ENCODE results near the gene TMEM120B. TPM values are rescaled to one million over a fixed set of nuclear protein-coding genes. Genes with fewer than 3 reads are reported as not detected.
A peak's percentile ranks its signal among the peaks of the same experiment; 100 is the strongest.

Gene TMEM120B
- total RNA-seq, 1 experiment from 2014 or later = 14.2 TPM

DNA sequence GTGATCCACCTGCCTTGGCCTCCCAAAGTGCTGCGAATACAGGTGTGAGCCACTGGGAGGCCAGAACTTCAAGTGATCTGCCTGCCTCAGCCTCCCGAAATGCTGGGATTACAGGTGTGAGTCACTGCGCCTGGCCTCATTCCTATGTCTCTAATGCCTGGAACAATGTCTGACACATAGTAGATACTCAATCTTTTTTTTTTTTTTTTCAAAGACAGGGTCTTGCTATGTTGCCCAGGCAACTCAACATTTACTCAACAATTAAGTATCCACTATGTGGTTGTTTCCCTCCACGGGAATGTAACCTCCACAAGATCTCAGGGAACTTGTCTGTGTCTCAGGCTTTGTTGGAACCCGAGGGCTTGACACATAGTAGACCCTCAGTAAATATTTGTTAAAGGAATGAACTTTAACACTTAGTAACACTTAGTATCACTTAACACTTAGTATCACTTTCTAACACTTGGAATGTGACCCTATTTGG, 3.0 kb upstream of the TMEM120B start:
- no peak overlapping the region for H3K4me3 Mint-ChIP-seq (ENCODE audit: unreplicated experiment)
- no peak overlapping the region for H3K27ac Mint-ChIP-seq (ENCODE audit: low read depth, unreplicated experiment)
- intact Hi-C loops (cut with micrococcal nuclease) = no loop called here
- no TSS peak for BruUV-seq (replicated peaks)
- H3K9me3 Mint-ChIP-seq (ENCODE audit: unreplicated experiment) = peaks cover 7% of the 10 kb centered on the region
- CTCF ChIA-PET = interaction anchor here (1.8 to 8.3 kb wide), 2 partner anchors 8 to 86 kb away, joined by 5 to 58 read pairs; partner anchors contain the start of gene RHOF
- H3K27me3 Mint-ChIP-seq (ENCODE audit: insufficient read depth, unreplicated experiment) = no peaks in the 10 kb centered on the region
- no peaks in the 10 kb centered on the region for H3K36me3 Mint-ChIP-seq (ENCODE audit: insufficient read depth, unreplicated experiment)
- TF ChIP-seq, protein P1, sequence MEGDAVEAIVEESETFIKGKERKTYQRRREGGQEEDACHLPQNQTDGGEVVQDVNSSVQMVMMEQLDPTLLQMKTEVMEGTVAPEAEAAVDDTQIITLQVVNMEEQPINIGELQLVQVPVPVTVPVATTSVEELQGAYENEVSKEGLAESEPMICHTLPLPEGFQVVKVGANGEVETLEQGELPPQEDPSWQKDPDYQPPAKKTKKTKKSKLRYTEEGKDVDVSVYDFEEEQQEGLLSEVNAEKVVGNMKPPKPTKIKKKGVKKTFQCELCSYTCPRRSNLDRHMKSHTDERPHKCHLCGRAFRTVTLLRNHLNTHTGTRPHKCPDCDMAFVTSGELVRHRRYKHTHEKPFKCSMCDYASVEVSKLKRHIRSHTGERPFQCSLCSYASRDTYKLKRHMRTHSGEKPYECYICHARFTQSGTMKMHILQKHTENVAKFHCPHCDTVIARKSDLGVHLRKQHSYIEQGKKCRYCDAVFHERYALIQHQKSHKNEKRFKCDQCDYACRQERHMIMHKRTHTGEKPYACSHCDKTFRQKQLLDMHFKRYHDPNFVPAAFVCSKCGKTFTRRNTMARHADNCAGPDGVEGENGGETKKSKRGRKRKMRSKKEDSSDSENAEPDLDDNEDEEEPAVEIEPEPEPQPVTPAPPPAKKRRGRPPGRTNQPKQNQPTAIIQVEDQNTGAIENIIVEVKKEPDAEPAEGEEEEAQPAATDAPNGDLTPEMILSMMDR (IDR thresholded peaks at IDR 0.05; ENCODE audit: unreplicated experiment) = no peak
- DNase-seq (ENCODE audit: unreplicated experiment) = peak; percentile 67
- H3K4me1 Mint-ChIP-seq (ENCODE audit: insufficient read depth, unreplicated experiment) = peaks cover 8% of the 10 kb centered on the region
- POLR2A ChIA-PET = no interaction called here

DNA sequence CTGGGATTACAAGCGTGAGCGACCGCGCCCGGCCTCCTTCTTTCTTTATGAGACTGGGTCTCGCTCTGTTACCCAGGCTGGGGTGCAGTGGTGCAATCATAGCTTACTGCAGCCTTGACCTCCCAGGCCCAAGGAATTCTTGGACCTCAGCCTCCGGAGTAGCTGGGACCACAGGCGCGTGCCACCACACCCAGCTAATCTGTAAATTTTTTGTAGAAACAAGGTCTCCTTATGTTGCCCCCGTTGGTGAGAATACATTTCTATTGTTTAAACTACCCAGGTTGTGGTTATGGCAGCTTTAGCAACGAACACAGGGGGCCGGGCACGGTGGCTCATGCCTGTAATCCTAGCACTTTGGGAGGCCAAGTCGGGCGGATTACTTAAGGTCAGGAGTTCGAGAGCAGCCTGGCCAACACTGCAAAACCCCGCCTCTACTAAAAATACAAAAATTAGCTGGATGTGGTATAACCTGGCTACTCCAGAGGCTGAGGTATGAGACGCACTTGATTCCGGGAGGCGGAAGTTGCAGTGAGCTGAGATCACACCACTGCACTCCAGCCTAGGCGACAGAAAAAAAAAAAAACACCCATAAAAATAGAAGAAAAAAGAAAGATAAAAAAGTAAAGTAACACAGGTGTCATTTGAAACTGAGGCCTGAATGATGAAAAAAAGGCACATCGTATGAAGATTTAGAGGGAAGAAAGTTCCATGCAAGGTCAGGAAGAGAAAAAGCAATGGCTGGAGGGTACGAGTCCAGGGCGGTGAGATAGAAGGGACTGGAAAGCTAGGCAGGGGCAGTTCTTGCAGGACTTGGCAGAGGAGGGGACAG, 977 bp upstream of the TMEM120B start:
- CTCF ChIA-PET = interaction anchor here (0.5 to 8.3 kb wide), 13 partner anchors 10 to 177 kb away, joined by 3 to 58 read pairs (median 4); partner anchors contain the start of genes PSMD9 and RHOF
- DNase-seq (ENCODE audit: unreplicated experiment) = no peak
- POLR2A ChIA-PET = interaction anchor here (0.6 to 3.7 kb wide), 24 partner anchors 9 to 257 kb away, joined by 3 to 26 read pairs (median 4); partner anchors contain the start of gene RHOF
- peaks cover 12% of the 10 kb centered on the region for H3K36me3 Mint-ChIP-seq (ENCODE audit: insufficient read depth, unreplicated experiment)
- intact Hi-C loops (cut with micrococcal nuclease) = no loop called here
- H3K4me1 Mint-ChIP-seq (ENCODE audit: insufficient read depth, unreplicated experiment) = peaks cover 13% of the 10 kb centered on the region
- H3K27me3 Mint-ChIP-seq (ENCODE audit: insufficient read depth, unreplicated experiment) = no peaks in the 10 kb centered on the region
- peak overlapping the region; percentile 57 for H3K27ac Mint-ChIP-seq (ENCODE audit: low read depth, unreplicated experiment)
- BruUV-seq (replicated peaks) = no TSS peak
- H3K9me3 Mint-ChIP-seq (ENCODE audit: unreplicated experiment) = no peaks in the 10 kb centered on the region
- TF ChIP-seq, protein P1 (IDR thresholded peaks at IDR 0.05; ENCODE audit: unreplicated experiment) = no peak
- H3K4me3 Mint-ChIP-seq (ENCODE audit: unreplicated experiment) = peak overlapping the region; percentile 95

DNA sequence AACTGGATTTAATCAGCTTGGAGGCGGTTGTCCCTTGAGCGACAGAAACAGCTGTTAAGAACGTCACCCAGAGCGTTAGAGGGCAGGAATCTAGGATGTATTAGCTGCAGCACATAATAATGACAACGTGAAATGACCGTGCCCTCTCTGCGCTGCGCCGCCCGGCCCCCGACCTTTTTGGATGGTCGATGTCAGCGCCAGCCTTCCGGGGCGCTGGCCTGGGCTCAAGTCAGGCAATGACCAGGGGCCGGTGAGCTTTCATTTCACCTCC, 427 bp upstream of the TMEM120B start:
- H3K4me1 Mint-ChIP-seq (ENCODE audit: insufficient read depth, unreplicated experiment) = peaks cover 18% of the 10 kb centered on the region
- CTCF ChIA-PET = interaction anchor here (0.6 to 8.3 kb wide), 9 partner anchors 11 to 160 kb away, joined by 3 to 58 read pairs (median 4); partner anchors contain the start of gene RHOF
- no peak for DNase-seq (ENCODE audit: unreplicated experiment)
- TSS peak; percentile 58 for BruUV-seq (replicated peaks)
- POLR2A ChIA-PET = interaction anchor here (0.6 to 3.7 kb wide), 22 partner anchors 9 to 213 kb away, joined by 3 to 26 read pairs (median 5); partner anchors contain the start of gene RHOF
- no peaks in the 10 kb centered on the region for H3K9me3 Mint-ChIP-seq (ENCODE audit: unreplicated experiment)
- H3K27ac Mint-ChIP-seq (ENCODE audit: low read depth, unreplicated experiment) = peak overlapping the region; percentile 57
- H3K27me3 Mint-ChIP-seq (ENCODE audit: insufficient read depth, unreplicated experiment) = no peaks in the 10 kb centered on the region
- H3K4me3 Mint-ChIP-seq (ENCODE audit: unreplicated experiment) = peak overlapping the region; percentile 95
- intact Hi-C loops (cut with micrococcal nuclease) = no loop called here
- H3K36me3 Mint-ChIP-seq (ENCODE audit: insufficient read depth, unreplicated experiment) = peaks cover 17% of the 10 kb centered on the region
- TF ChIP-seq, protein P1 (IDR thresholded peaks at IDR 0.05; ENCODE audit: unreplicated experiment) = no peak

DNA sequence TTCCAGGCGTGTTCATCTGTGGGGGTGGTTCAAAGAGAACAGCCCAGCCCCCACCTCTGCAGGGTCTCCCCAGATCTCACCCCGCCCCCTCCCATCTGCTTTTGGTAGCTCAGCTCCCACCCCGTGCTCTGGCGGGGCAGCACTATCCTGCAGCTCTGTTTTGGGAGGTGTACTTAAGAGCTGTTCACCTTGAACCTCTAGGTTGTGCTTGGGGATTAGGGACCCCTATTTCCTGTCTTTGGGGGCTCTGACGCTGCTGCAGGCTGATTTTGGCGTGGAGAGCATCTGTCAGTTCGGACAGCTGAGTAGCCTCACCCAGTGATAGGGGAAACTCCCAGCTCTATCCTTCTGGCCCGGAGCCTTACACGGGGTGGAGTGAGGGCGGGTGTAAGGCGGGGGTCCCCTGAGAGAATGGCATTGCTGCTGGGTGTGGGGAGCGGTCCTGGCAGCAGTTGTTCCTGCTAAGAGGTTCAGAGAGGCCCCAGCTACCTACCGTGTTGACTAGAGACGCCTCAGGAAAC, 765 bp downstream of the TMEM120B start:
- no peaks in the 10 kb centered on the region for H3K27me3 Mint-ChIP-seq (ENCODE audit: insufficient read depth, unreplicated experiment)
- DNase-seq (ENCODE audit: unreplicated experiment) = no peak
- peak overlapping the region; percentile 95 for H3K4me3 Mint-ChIP-seq (ENCODE audit: unreplicated experiment)
- peaks cover 21% of the 10 kb centered on the region for H3K36me3 Mint-ChIP-seq (ENCODE audit: insufficient read depth, unreplicated experiment)
- H3K27ac Mint-ChIP-seq (ENCODE audit: low read depth, unreplicated experiment) = peak overlapping the region; percentile 28
- ChIA-PET POLR2A (interaction anchor here (0.6 to 3.7 kb wide), 10 partner anchors 9 to 98 kb away, joined by 3 to 26 read pairs (median 4); no protein-coding TSS in a partner anchor), CTCF (interaction anchor here (0.9 to 8.3 kb wide), 3 partner anchors 17 to 82 kb away, joined by 3 to 58 read pairs (median 5); partner anchors contain the start of gene RHOF)
- peaks cover 23% of the 10 kb centered on the region for H3K4me1 Mint-ChIP-seq (ENCODE audit: insufficient read depth, unreplicated experiment)
- H3K9me3 Mint-ChIP-seq (ENCODE audit: unreplicated experiment) = no peaks in the 10 kb centered on the region
- intact Hi-C loops (cut with micrococcal nuclease) = no loop called here
- TF ChIP-seq, protein P1 (IDR thresholded peaks at IDR 0.05; ENCODE audit: unreplicated experiment) = no peak
- no TSS peak for BruUV-seq (replicated peaks)
